ENCODE results near the gene RPL7L1.
"Not testable (repeated sequence)": the region's sequence is repeated elsewhere in the genome, so short reads cannot be mapped to it uniquely, and the experiment has no call there.

- TF ChIP-seq POLR2A (IDR thresholded peaks at IDR 0.05); CTCF (IDR thresholded peaks at IDR 0.05); EP300 (IDR thresholded peaks at IDR 0.05; ENCODE audit: low read depth); POLR2AphosphoS5 (IDR thresholded peaks at IDR 0.05): not testable (repeated sequence)
Measured at GRCh38 chr6:42880871-42881270, 1.5 kb downstream of the RPL7L1 start.

Data from transverse colon (tissue), 4 donors.